Fibroblast of lung (primary cell): Measurements from ENCODE around the gene GHRH.

Experiments
- CTCF ChIP-seq, 2 donors: IDR thresholded peaks in 1 of 2; conservative IDR thresholded peaks in 1 of 2; 1 replicate in 1 of 2; 2 replicates in 1 of 2; pipeline ENCODE4 v1.5.1; 2011 to 2012; ENCODE audit warnings: low read length in 2 of 2, control low read depth in 1 of 2, inconsistent platforms in 1 of 2, low read depth in 1 of 2, mild to moderate bottlenecking in 1 of 2
- EZH2 ChIP-seq: IDR thresholded peaks from 2 replicates; pipeline ENCODE4 v1.5.1; 2012; ENCODE audit warnings: low read length, control low read depth, mild to moderate bottlenecking; ENCODE audit errors: missing control alignments

GRCh38 chr20:37247547-37247946 is 14.1 kb downstream of the GHRH start:
- no peak for TF ChIP-seq CTCF (conservative IDR thresholded peaks at IDR 0.05 in 1 of 2, IDR thresholded peaks at IDR 0.05 in 1 of 2; ENCODE audit: low read depth in 1 of 2, low read length in 2 of 2)
- TF ChIP-seq EZH2 = no peak
